Uterus (tissue), 4 donors: Measurements from ENCODE around the gene TMEM270. TPM values are rescaled to one million over a fixed set of nuclear protein-coding genes. Genes with fewer than 3 reads are reported as not detected.
"Not testable (repeated sequence)": the region's sequence is repeated elsewhere in the genome, so short reads cannot be mapped to it uniquely, and the experiment has no call there.

Experiments
- DNase-seq, 2 donors: peaks; one replicate each; pipeline ENCODE4 v3.0.0-alpha.2; 2019 to 2020
- H3K27ac ChIP-seq, 2 donors: fragments of 200-600 bp; sonication (generic); 1 replicate in 1 of 2; 2 replicates in 1 of 2; pipeline ENCODE4 v1.5.1; 2016 to 2018
- H3K27me3 ChIP-seq, 2 donors: fragments of 200-600 bp; sonication (generic); one replicate each; pipeline ENCODE4 v1.5.1; 2018 to 2019; ENCODE audit warnings: control low read depth in 1 of 2
- H3K36me3 ChIP-seq, 2 donors: fragments of 200-600 bp; sonication (generic); one replicate each; pipeline ENCODE4 v1.5.1; 2019; ENCODE audit warnings: control low read depth in 1 of 2
- H3K4me1 ChIP-seq, 2 donors: fragments of 200-600 bp; sonication (generic); one replicate each; pipeline ENCODE4 v1.5.1; 2018 to 2019; ENCODE audit warnings: control low read depth in 1 of 2
- H3K4me3 ChIP-seq, 2 donors: fragments of 200-600 bp; sonication (generic); 1 replicate in 1 of 2; 2 replicates in 1 of 2; pipeline ENCODE4 v1.5.1; 2018 to 2019; ENCODE audit warnings: mild to moderate bottlenecking in 1 of 2
- H3K9me3 ChIP-seq, 2 donors: fragments of 200-600 bp; sonication (generic); one replicate each; pipeline ENCODE4 v1.5.1; 2019; ENCODE audit warnings: control low read depth in 1 of 2
- POLR2A ChIP-seq, 2 donors: fragments of 450-650 bp; IDR thresholded peaks; one replicate each; pipeline ENCODE4 v1.6.1; 2016; ENCODE audit warnings: antibody characterized with exemption in 2 of 2, mild to moderate bottlenecking in 1 of 2, moderate library complexity in 1 of 2
- intact Hi-C: fragments of 100-400 bp; cut with DNase I; formaldehyde crosslinking; loops from one replicate; pipeline ENCODE4 v1.15.1; 2023; ENCODE audit warnings: low total_unique reads
- total RNA-seq, 4 donors: library from RNA; depleted of rRNA in 3 of 4; stranded (reverse); fragments of >200 nt in 3 of 4; gene quantifications; one replicate each; pipeline versions ENCODE4 v1.1.0 to v1.2.4, GENCODE V29; 2014 to 2023
- TF ChIP-seq, protein P1 (sequence below), 4 experiments: fragments of 200-600 bp in 2 of 4; fragments of 450-650 bp in 2 of 4; sonication (generic) in 2 of 4; IDR thresholded peaks; one replicate each; pipeline ENCODE4 v1.5.1; 2016 to 2019; ENCODE audit warnings: antibody characterized with exemption in 4 of 4, mild to moderate bottlenecking in 2 of 4, moderate library complexity in 1 of 4
- donor health status: DM: yes; HTN: yes; CAD: no.

The TMEM270 gene
- total RNA-seq, 4 donors from 2014 or later, result 1.1 TPM; not detected in 3

GRCh38 chr7:73882047-73882402 is 21.1 kb downstream of the TMEM270 start:
- Histone ChIP-seq H3K9me3 (no peaks in the 10 kb centered on the region), H3K27me3 (no peaks in the 10 kb centered on the region), H3K4me1 (peaks cover 0 to 15% of the 10 kb centered on the region in 2 donors), H3K27ac (peak overlapping the region in 1 of 2 donors; percentile 67), H3K4me3 (no peak overlapping the region), H3K36me3 (no peaks in the 10 kb centered on the region)
- TF ChIP-seq, protein P1, sequence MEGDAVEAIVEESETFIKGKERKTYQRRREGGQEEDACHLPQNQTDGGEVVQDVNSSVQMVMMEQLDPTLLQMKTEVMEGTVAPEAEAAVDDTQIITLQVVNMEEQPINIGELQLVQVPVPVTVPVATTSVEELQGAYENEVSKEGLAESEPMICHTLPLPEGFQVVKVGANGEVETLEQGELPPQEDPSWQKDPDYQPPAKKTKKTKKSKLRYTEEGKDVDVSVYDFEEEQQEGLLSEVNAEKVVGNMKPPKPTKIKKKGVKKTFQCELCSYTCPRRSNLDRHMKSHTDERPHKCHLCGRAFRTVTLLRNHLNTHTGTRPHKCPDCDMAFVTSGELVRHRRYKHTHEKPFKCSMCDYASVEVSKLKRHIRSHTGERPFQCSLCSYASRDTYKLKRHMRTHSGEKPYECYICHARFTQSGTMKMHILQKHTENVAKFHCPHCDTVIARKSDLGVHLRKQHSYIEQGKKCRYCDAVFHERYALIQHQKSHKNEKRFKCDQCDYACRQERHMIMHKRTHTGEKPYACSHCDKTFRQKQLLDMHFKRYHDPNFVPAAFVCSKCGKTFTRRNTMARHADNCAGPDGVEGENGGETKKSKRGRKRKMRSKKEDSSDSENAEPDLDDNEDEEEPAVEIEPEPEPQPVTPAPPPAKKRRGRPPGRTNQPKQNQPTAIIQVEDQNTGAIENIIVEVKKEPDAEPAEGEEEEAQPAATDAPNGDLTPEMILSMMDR (IDR thresholded peaks at IDR 0.05), result no peak
- TF ChIP-seq POLR2A (IDR thresholded peaks at IDR 0.05), result no peak
- intact Hi-C loops, result no loop called here
- DNase-seq, result no peak

DNA sequence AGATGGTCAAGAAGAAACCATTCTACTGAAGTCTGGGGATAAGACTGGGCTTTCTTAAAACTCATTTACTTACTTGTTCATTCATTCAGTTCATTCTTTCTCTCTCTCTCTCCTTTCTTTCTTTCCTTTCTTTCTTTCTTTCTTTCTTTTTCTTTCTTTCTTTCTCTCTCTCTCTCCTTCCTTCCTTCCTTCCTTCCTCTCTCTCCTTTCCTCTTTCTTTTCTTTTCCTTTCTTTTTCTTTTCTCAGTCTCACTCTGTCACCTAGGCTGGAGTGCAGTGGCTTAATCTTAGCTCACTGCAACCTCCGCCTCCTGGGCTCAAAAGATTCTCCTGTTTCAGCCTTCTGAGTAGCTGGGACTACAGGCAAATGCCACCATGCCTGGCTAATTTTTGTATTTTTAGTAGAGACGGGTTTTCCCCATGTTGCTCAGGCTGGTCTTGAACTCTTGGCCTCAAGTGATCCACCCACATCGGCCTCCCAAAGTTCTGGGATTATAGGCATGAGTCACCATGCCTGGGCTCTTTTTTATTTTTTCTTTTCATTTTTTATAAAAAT is 24.0 kb downstream of the TMEM270 start:
- intact Hi-C loops, H3K4me3 ChIP-seq, H3K27me3 ChIP-seq, H3K36me3 ChIP-seq, H3K9me3 ChIP-seq, H3K27ac ChIP-seq, DNase-seq: not testable (repeated sequence)
- H3K4me1 ChIP-seq, result peaks cover 0 to 18% of the 10 kb centered on the region in 2 donors

GRCh38 chr7:73885433-73885974 is 24.5 kb downstream of the TMEM270 start:
- DNase-seq, result no peak
- no peaks in the 10 kb centered on the region for H3K27me3 ChIP-seq
- H3K27ac ChIP-seq, result peak overlapping the region; percentile 85
- intact Hi-C loops, result no loop called here
- H3K36me3 ChIP-seq, result no peaks in the 10 kb centered on the region
- no peaks in the 10 kb centered on the region for H3K9me3 ChIP-seq
- peaks cover 0 to 14% of the 10 kb centered on the region in 2 donors for H3K4me1 ChIP-seq
- no peak overlapping the region for H3K4me3 ChIP-seq
- TF ChIP-seq POLR2A (IDR thresholded peaks at IDR 0.05), result no peak
- TF ChIP-seq, protein P1 (IDR thresholded peaks at IDR 0.05), result no peak

- Histone ChIP-seq H3K4me3 (no peak overlapping the region), H3K4me1 (peaks cover 0 to 14% of the 10 kb centered on the region in 2 donors), H3K9me3 (no peaks in the 10 kb centered on the region), H3K27ac (peak overlapping the region; percentile 85), H3K36me3 (no peaks in the 10 kb centered on the region), H3K27me3 (no peaks in the 10 kb centered on the region)
- peak; percentile 82 to 83 for DNase-seq
- no peak for TF ChIP-seq POLR2A (IDR thresholded peaks at IDR 0.05)
- TF ChIP-seq, protein P1 (IDR thresholded peaks at IDR 0.05), result no peak
- intact Hi-C loops, result no loop called here
Measured at GRCh38 chr7:73885975-73886798, 25.2 kb downstream of the TMEM270 start.

GRCh38 chr7:73887762-73888161 is 26.8 kb downstream of the TMEM270 start:
- H3K27me3 ChIP-seq, result no peaks in the 10 kb centered on the region
- H3K36me3 ChIP-seq, result no peaks in the 10 kb centered on the region
- H3K4me1 ChIP-seq, result peaks cover 0 to 15% of the 10 kb centered on the region in 2 donors
- no peaks in the 10 kb centered on the region for H3K9me3 ChIP-seq
- intact Hi-C loops, result no loop called here
- no peak overlapping the region for H3K4me3 ChIP-seq
- H3K27ac ChIP-seq, result no peak overlapping the region
- TF ChIP-seq, protein P1 (IDR thresholded peaks at IDR 0.05), result no peak
- no peak for TF ChIP-seq POLR2A (IDR thresholded peaks at IDR 0.05)
- DNase-seq, result no peak
